Uterus (tissue), 4 donors: Measurements from ENCODE around the gene CA5B. TPM values are rescaled to one million over a fixed set of nuclear protein-coding genes. Genes with fewer than 3 reads are reported as not detected.

ENCODE experiments used
- DNase-seq, 2 donors: peaks; one replicate each; pipeline ENCODE4 v3.0.0-alpha.2; 2019 to 2020
- H3K27ac ChIP-seq, 2 donors: fragments of 200-600 bp; sonication (generic); 1 replicate in 1 of 2; 2 replicates in 1 of 2; pipeline ENCODE4 v1.5.1; 2016 to 2018
- H3K27me3 ChIP-seq, 2 donors: fragments of 200-600 bp; sonication (generic); one replicate each; pipeline ENCODE4 v1.5.1; 2018 to 2019; ENCODE audit warnings: control low read depth in 1 of 2
- H3K36me3 ChIP-seq, 2 donors: fragments of 200-600 bp; sonication (generic); one replicate each; pipeline ENCODE4 v1.5.1; 2019; ENCODE audit warnings: control low read depth in 1 of 2
- H3K4me1 ChIP-seq, 2 donors: fragments of 200-600 bp; sonication (generic); one replicate each; pipeline ENCODE4 v1.5.1; 2018 to 2019; ENCODE audit warnings: control low read depth in 1 of 2
- H3K4me3 ChIP-seq, 2 donors: fragments of 200-600 bp; sonication (generic); 1 replicate in 1 of 2; 2 replicates in 1 of 2; pipeline ENCODE4 v1.5.1; 2018 to 2019; ENCODE audit warnings: mild to moderate bottlenecking in 1 of 2
- H3K9me3 ChIP-seq, 2 donors: fragments of 200-600 bp; sonication (generic); one replicate each; pipeline ENCODE4 v1.5.1; 2019; ENCODE audit warnings: control low read depth in 1 of 2
- POLR2A ChIP-seq, 2 donors: fragments of 450-650 bp; IDR thresholded peaks; one replicate each; pipeline ENCODE4 v1.6.1; 2016; ENCODE audit warnings: antibody characterized with exemption in 2 of 2, mild to moderate bottlenecking in 1 of 2, moderate library complexity in 1 of 2
- intact Hi-C: fragments of 100-400 bp; cut with DNase I; formaldehyde crosslinking; loops from one replicate; pipeline ENCODE4 v1.15.1; 2023; ENCODE audit warnings: low total_unique reads
- total RNA-seq, 4 donors: library from RNA; depleted of rRNA in 3 of 4; stranded (reverse); fragments of >200 nt in 3 of 4; gene quantifications; one replicate each; pipeline versions ENCODE4 v1.1.0 to v1.2.4, GENCODE V29; 2014 to 2023
- TF ChIP-seq, protein P1 (sequence below), 4 experiments: fragments of 200-600 bp in 2 of 4; fragments of 450-650 bp in 2 of 4; sonication (generic) in 2 of 4; IDR thresholded peaks; one replicate each; pipeline ENCODE4 v1.5.1; 2016 to 2019; ENCODE audit warnings: antibody characterized with exemption in 4 of 4, mild to moderate bottlenecking in 2 of 4, moderate library complexity in 1 of 4
- donor health status: DM: yes; HTN: yes; CAD: no.

Gene CA5B
- total RNA-seq, 4 donors from 2014 or later: 2.6 to 35.8 (median 15.0) TPM

DNA sequence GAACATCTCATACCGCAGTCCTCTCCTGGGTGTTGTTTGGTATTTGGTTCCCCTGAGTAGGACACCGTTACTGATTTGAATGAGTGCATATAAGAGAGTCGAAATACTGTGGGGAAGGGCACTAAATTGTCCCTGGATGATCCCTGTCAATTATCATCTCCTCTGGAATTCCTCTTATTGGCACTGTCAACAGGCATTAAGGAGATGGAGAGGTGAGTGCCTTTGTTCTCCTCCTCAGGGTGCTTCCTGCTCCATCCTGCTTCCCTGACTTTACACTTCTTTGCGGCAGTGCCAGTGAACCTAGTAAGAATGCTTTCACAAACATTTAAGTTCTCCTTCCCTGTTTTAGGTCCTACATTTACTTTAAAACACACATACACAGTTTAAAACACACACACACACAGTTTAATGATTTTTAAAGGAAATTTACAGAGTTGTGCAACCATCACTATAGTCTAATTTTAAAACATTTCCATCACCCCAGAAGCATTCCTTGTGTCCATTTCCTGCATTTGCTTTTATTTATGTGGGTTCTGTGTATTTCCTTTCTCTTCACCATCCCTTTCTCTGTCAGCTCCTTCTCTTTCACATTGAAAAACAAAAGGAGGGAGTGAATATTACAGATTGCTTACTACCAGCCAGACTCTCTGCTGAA, 31.4 kb downstream of the CA5B start:
- Histone ChIP-seq H3K9me3 (no peaks in the 10 kb centered on the region), H3K4me3 (no peak overlapping the region), H3K27me3 (no peaks in the 10 kb centered on the region), H3K36me3 (no peaks in the 10 kb centered on the region), H3K27ac (no peak overlapping the region), H3K4me1 (no peaks in the 10 kb centered on the region)
- intact Hi-C loops: no loop called here
- DNase-seq: no peak
- no peak for TF ChIP-seq POLR2A (IDR thresholded peaks at IDR 0.05)
- TF ChIP-seq, protein P1, sequence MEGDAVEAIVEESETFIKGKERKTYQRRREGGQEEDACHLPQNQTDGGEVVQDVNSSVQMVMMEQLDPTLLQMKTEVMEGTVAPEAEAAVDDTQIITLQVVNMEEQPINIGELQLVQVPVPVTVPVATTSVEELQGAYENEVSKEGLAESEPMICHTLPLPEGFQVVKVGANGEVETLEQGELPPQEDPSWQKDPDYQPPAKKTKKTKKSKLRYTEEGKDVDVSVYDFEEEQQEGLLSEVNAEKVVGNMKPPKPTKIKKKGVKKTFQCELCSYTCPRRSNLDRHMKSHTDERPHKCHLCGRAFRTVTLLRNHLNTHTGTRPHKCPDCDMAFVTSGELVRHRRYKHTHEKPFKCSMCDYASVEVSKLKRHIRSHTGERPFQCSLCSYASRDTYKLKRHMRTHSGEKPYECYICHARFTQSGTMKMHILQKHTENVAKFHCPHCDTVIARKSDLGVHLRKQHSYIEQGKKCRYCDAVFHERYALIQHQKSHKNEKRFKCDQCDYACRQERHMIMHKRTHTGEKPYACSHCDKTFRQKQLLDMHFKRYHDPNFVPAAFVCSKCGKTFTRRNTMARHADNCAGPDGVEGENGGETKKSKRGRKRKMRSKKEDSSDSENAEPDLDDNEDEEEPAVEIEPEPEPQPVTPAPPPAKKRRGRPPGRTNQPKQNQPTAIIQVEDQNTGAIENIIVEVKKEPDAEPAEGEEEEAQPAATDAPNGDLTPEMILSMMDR (IDR thresholded peaks at IDR 0.05): no peak

DNA sequence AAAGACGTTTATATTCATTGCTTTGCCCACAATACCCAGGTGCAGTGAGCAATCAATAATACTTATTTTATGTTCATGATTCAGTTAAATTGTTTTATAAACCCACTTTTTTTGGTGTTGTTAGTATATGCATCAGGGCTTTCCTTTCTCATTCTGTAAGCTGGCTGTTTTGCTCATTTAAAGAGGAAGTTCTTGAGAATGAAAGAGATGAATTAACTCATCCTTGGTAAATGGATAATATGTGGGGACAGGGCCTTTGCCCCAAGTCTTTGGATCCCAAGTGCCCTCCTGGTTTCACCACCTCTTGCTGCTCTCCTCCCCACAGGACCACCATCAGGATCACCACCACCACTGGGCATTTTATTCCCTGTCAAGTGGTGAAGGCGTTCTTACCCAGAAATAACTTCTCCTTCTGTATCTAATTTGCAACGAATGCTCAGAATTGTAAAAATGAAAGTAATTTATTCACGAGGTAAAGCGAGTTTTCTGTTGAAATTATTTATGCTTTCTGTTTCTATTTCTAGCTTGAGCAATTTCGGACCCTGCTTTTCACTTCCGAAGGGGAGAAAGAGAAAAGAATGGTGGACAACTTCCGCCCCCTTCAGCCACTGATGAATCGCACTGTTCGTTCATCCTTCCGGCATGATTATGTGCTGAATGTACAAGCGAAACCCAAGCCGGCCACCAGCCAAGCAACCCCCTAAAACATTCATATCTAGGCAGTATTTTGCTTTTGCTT, 44.1 kb downstream of the CA5B start:
- no peaks in the 10 kb centered on the region for H3K9me3 ChIP-seq
- H3K4me1 ChIP-seq: no peaks in the 10 kb centered on the region
- intact Hi-C loops: no loop called here
- H3K4me3 ChIP-seq: no peak overlapping the region
- H3K27me3 ChIP-seq: no peaks in the 10 kb centered on the region
- no peak for DNase-seq
- TF ChIP-seq POLR2A (IDR thresholded peaks at IDR 0.05): no peak
- TF ChIP-seq, protein P1 (IDR thresholded peaks at IDR 0.05): no peak
- peaks cover 0 to 4% of the 10 kb centered on the region in 2 donors for H3K36me3 ChIP-seq
- H3K27ac ChIP-seq: no peak overlapping the region

DNA sequence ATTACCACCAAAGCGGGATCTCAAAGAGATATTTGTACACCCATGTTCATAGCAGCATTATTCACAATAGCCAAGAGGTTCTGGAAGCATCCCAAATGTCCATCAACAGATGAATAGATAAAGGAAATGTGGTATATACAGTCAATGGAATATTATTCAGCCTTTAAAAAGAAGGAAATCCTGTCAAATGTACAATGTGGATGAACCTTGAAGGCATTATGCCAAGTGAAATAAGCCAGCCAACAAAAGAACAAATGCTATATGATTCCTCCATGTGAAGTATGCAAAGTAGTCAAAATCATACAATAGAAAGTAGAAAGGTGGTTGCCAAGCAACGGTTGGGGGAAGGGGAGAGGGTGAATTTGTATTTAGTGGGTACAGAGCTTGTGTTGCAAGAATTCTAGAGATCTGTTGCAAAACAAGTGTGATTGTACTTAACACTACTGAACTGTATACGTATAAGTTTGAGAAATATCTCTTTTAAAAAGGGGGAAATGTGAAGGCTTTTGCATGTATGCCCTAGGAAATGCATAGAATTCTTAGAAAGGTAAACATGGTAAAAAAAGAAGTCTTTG, 47.2 kb downstream of the CA5B start:
- no peak overlapping the region for H3K27ac ChIP-seq
- no peaks in the 10 kb centered on the region for H3K27me3 ChIP-seq
- intact Hi-C loops: no loop called here
- no peaks in the 10 kb centered on the region for H3K4me1 ChIP-seq
- no peak for DNase-seq
- H3K4me3 ChIP-seq: no peak overlapping the region
- no peaks in the 10 kb centered on the region for H3K36me3 ChIP-seq
- no peak for TF ChIP-seq POLR2A (IDR thresholded peaks at IDR 0.05)
- TF ChIP-seq, protein P1 (IDR thresholded peaks at IDR 0.05): no peak
- no peaks in the 10 kb centered on the region for H3K9me3 ChIP-seq

DNA sequence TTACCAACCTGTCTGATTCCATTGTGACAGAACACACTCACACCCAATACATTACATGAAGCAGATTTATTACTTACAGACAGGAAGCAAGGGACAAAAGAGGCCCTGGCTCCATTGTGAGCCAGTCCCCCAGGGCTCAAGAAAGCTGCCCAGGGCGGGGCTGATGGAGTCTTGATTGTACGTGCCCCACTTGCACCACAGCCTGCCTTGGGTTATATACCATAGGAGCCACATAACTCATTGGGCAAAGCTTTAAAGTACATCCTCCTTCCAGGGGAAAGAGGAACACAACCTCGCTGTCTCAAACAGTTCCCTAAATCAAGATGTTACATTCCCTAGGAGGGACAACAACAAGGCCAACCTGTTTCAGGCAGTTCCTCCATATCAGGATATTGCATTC, 48.8 kb downstream of the CA5B start:
- no peaks in the 10 kb centered on the region for H3K4me1 ChIP-seq
- no peaks in the 10 kb centered on the region for H3K27me3 ChIP-seq
- no peaks in the 10 kb centered on the region for H3K36me3 ChIP-seq
- DNase-seq: no peak
- intact Hi-C loops: no loop called here
- H3K4me3 ChIP-seq: no peak overlapping the region
- H3K27ac ChIP-seq: no peak overlapping the region
- no peak for TF ChIP-seq POLR2A (IDR thresholded peaks at IDR 0.05)
- TF ChIP-seq, protein P1 (IDR thresholded peaks at IDR 0.05): no peak
- H3K9me3 ChIP-seq: no peaks in the 10 kb centered on the region
